GM12878 (cell line): ENCODE data around the gene ATP6V0D1. TPM values are rescaled to one million over a fixed set of nuclear protein-coding genes. Genes with fewer than 3 reads are reported as not detected.

Source experiments
- ASH2L ChIP-seq: fragments of 300-600, 200-600 bp; sonication (generic); IDR thresholded peaks from 2 replicates; pipeline ENCODE4 v1.6.1; 2017; ENCODE audit warnings: low read depth, mild to moderate bottlenecking, borderline replicate concordance
- BHLHE40 ChIP-seq, 2 experiments: fragments of 450-650 bp in 1 of 2; IDR thresholded peaks; 2 replicates each; pipeline ENCODE4 v1.6.1; 2011 to 2017; ENCODE audit warnings: low read depth in 2 of 2, borderline replicate concordance in 1 of 2, improper control_type of control experiment in 1 of 2, low read length in 1 of 2, mild to moderate bottlenecking in 1 of 2
- GATAD2B ChIP-seq: fragments of 450-650 bp; conservative IDR thresholded peaks from 2 replicates; pipeline ENCODE4 v1.6.1; 2017; ENCODE audit warnings: low read depth, mild to moderate bottlenecking, moderate library complexity
- MTA2 ChIP-seq: fragments of 450-650 bp; IDR thresholded peaks from 2 replicates; pipeline ENCODE4 v1.6.1; 2016; ENCODE audit warnings: low read depth, mild to moderate bottlenecking, moderate library complexity
- MTA3 ChIP-seq: IDR thresholded peaks from 2 replicates; pipeline ENCODE4 v1.6.1; 2012; ENCODE audit warnings: low read length, inconsistent platforms, borderline replicate concordance
- NR2C1 ChIP-seq: fragments of 450-650 bp; IDR thresholded peaks from 2 replicates; pipeline ENCODE4 v1.6.1; 2017; ENCODE audit warnings: antibody characterized with exemption, mild to moderate bottlenecking, moderate library complexity
- NRF1 ChIP-seq: conservative IDR thresholded peaks from 2 replicates; pipeline ENCODE4 v1.6.1; 2011; ENCODE audit warnings: mild to moderate bottlenecking, low read depth, low read length, improper control_type of control experiment
- PAX8 ChIP-seq: fragments of 450-650 bp; IDR thresholded peaks from 2 replicates; pipeline ENCODE4 v1.6.1; 2017; ENCODE audit warnings: mild to moderate bottlenecking, moderate library complexity
- PML ChIP-seq: IDR thresholded peaks from 2 replicates; pipeline ENCODE4 v1.6.1; 2012; ENCODE audit warnings: low read length, inconsistent platforms
- SMAD1 ChIP-seq: fragments of 450-650 bp; IDR thresholded peaks from 2 replicates; pipeline ENCODE4 v1.6.1; 2018; ENCODE audit warnings: mild to moderate bottlenecking, low read depth; ENCODE audit not compliant: partially characterized antibody
- SMC3 ChIP-seq: IDR thresholded peaks from 2 replicates; pipeline ENCODE4 v1.6.1; 2011; ENCODE audit warnings: low read length, improper control_type of control experiment, borderline replicate concordance
- SP1 ChIP-seq: IDR thresholded peaks from one replicate; pipeline ENCODE4 v1.6.1; 2011; ENCODE audit warnings: low read depth, low read length
- STAT3 ChIP-seq: IDR thresholded peaks from 2 replicates; pipeline ENCODE4 v1.6.1; 2011; ENCODE audit warnings: low read depth, low read length, improper control_type of control experiment
- SUPT20H ChIP-seq: IDR thresholded peaks from 2 replicates; pipeline ENCODE4 v1.6.1; 2011; ENCODE audit warnings: low read depth, mild to moderate bottlenecking, low read length, moderate library complexity, borderline replicate concordance; ENCODE audit not compliant: control insufficient read depth
- SUZ12 ChIP-seq: fragments of 200-600 bp; sonication (generic); IDR thresholded peaks from one replicate; pipeline ENCODE4 v1.6.1; 2018; ENCODE audit warnings: antibody characterized with exemption, mild to moderate bottlenecking; ENCODE audit not compliant: unreplicated experiment
- ZBED1 ChIP-seq: IDR thresholded peaks from 2 replicates; pipeline ENCODE4 v1.6.1; 2016; ENCODE audit warnings: borderline replicate concordance
- ZNF207 ChIP-seq: fragments of 450-650 bp; IDR thresholded peaks from 2 replicates; pipeline ENCODE4 v1.6.1; 2014; ENCODE audit warnings: antibody characterized with exemption, mild to moderate bottlenecking, borderline replicate concordance
- ZNF217 ChIP-seq: fragments of 450-650 bp; IDR thresholded peaks from 2 replicates; pipeline ENCODE4 v1.6.1; 2017; ENCODE audit warnings: antibody characterized with exemption, mild to moderate bottlenecking
- ZNF274 ChIP-seq: IDR thresholded peaks from one replicate; pipeline ENCODE4 v1.8.0; 2011; ENCODE audit not compliant: insufficient read length, insufficient read depth
- ZNF384 ChIP-seq: IDR thresholded peaks from 2 replicates; pipeline ENCODE4 v1.6.1; 2012; ENCODE audit warnings: low read depth, mild to moderate bottlenecking, low read length, improper control_type of control experiment, borderline replicate concordance
- ZZZ3 ChIP-seq: IDR thresholded peaks from 2 replicates; pipeline ENCODE4 v1.6.1; 2011; ENCODE audit warnings: low read depth; ENCODE audit not compliant: control insufficient read depth, insufficient read length
- polyA plus RNA-seq, 11 experiments: library from polyadenylated mRNA; depleted of rRNA in 4 of 11; unstranded in 6 of 11; stranded (reverse) in 5 of 11; fragments of >200 nt; fragmentation: Nextera tagmentation in 4 of 11; fragmentation: Illumina TruSeq in 1 of 11; extraction: Ambion mirVana in 4 of 11; extraction: Trizol in 1 of 11; gene quantifications; 1 replicate in 1 of 11; 2 replicates in 10 of 11; pipeline versions ENCODE4 v1.2.1 to v1.2.3, GENCODE V29; 2011 to 2016; ENCODE audit warnings: inconsistent platforms in 2 of 11, missing spikeins in 2 of 11, low read depth in 1 of 11
- total RNA-seq, 4 experiments: library from RNA; depleted of rRNA in 3 of 4; stranded (reverse); fragments of >200 nt in 3 of 4; fragmentation: Illumina TruSeq in 1 of 4; extraction: Trizol in 1 of 4; gene quantifications; 2 replicates each; pipeline versions ENCODE4 v1.2.1 to v1.2.3, GENCODE V29; 2013 to 2021
- TF ChIP-seq, protein P1 (sequence below): fragments of 450-650 bp; IDR thresholded peaks from 2 replicates; pipeline ENCODE4 v1.6.1; 2017; ENCODE audit warnings: antibody characterized with exemption, mild to moderate bottlenecking, moderate library complexity
- TF ChIP-seq, protein P2 (sequence below): fragments of 450-650 bp; IDR thresholded peaks from 2 replicates; pipeline ENCODE4 v1.6.1; 2018; ENCODE audit warnings: borderline replicate concordance, mild to moderate bottlenecking; ENCODE audit not compliant: partially characterized antibody
- TF ChIP-seq, protein P3 (sequence below): fragments of 450-650 bp; IDR thresholded peaks from 2 replicates; pipeline ENCODE4 v1.6.1; 2017; ENCODE audit warnings: mild to moderate bottlenecking, low read depth, inconsistent platforms; ENCODE audit not compliant: poor library complexity, severe bottlenecking

ATP6V0D1 gene
- total and polyA plus RNA-seq, 10 of the 15 experiments (the other 5 are each of a cell fraction or from before 2014, with no cell fraction given) = 28.1 to 141 (median 70.3) TPM

DNA sequence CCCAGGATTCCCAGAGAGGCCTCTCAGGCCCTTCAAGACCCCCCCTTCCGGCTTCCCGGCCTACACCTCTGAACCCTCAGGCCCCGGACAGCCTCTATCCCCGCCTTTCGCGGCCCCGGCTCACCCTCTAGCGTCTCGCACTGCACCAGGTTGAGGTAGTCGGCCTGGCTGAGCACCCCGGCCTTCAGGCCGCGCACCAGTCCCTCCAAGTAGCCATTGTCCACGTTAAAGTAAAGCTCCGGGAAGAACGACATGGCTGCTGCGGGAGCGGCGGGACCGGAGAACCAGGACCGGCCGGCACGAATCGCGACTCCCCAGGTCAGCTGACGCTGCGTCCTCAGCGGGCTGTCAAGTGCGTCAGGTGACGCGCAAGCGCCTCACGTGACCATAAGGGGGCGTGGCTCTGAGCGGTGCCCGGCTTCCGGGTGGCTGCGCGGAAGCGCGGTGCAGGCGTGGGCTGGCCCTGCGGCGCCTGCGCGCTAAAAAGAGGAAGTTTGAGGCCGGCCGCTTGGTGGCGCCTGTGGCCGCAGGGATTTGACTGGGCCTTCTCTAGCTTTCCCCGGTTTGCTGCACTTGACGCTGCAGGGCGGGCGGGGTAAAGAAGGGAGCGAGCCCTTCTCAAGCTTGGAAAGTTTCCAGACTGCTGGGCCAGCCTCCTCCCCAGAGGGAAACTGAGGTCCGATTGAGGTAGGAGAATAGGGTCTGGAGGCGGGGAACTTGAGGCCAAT is at the start of gene ATP6V0D1 (continued):
- TF ChIP-seq, protein P1, sequence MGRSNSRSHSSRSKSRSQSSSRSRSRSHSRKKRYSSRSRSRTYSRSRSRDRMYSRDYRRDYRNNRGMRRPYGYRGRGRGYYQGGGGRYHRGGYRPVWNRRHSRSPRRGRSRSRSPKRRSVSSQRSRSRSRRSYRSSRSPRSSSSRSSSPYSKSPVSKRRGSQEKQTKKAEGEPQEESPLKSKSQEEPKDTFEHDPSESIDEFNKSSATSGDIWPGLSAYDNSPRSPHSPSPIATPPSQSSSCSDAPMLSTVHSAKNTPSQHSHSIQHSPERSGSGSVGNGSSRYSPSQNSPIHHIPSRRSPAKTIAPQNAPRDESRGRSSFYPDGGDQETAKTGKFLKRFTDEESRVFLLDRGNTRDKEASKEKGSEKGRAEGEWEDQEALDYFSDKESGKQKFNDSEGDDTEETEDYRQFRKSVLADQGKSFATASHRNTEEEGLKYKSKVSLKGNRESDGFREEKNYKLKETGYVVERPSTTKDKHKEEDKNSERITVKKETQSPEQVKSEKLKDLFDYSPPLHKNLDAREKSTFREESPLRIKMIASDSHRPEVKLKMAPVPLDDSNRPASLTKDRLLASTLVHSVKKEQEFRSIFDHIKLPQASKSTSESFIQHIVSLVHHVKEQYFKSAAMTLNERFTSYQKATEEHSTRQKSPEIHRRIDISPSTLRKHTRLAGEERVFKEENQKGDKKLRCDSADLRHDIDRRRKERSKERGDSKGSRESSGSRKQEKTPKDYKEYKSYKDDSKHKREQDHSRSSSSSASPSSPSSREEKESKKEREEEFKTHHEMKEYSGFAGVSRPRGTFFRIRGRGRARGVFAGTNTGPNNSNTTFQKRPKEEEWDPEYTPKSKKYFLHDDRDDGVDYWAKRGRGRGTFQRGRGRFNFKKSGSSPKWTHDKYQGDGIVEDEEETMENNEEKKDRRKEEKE = no peak
- no peak for TF ChIP-seq PAX8
- TF ChIP-seq BHLHE40 (IDR thresholded peaks at IDR 0.05; ENCODE audit: borderline replicate concordance in 1 of 2, low read depth in 2 of 2, low read length in 1 of 2) = peak; percentile 90 to 99
- TF ChIP-seq SUPT20H = no peak
- TF ChIP-seq STAT3 = no peak
- peak; percentile 86; the same call in 1 of the 2 replicates for TF ChIP-seq PML
- TF ChIP-seq ZNF217 = no peak
- no peak for TF ChIP-seq ZZZ3
- TF ChIP-seq MTA2 = no peak
- peak; percentile 74 for TF ChIP-seq NRF1
- TF ChIP-seq NR2C1 = 0 out of 2 replicates have a peak, but pooled peaks have one; percentile 21
- no peak for TF ChIP-seq ZNF384
- TF ChIP-seq SMC3 = peak; percentile 38; the same call in 1 of the 2 replicates
- TF ChIP-seq, protein P2, sequence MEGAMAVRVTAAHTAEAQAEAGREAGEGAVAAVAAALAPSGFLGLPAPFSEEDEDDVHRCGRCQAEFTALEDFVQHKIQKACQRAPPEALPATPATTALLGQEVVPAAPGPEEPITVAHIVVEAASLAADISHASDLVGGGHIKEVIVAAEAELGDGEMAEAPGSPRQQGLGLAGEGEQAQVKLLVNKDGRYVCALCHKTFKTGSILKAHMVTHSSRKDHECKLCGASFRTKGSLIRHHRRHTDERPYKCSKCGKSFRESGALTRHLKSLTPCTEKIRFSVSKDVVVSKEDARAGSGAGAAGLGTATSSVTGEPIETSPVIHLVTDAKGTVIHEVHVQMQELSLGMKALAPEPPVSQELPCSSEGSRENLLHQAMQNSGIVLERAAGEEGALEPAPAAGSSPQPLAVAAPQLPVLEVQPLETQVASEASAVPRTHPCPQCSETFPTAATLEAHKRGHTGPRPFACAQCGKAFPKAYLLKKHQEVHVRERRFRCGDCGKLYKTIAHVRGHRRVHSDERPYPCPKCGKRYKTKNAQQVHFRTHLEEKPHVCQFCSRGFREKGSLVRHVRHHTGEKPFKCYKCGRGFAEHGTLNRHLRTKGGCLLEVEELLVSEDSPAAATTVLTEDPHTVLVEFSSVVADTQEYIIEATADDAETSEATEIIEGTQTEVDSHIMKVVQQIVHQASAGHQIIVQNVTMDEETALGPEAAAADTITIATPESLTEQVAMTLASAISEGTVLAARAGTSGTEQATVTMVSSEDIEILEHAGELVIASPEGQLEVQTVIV = peak; percentile 92
- peak; percentile 78 for TF ChIP-seq SP1
- no peak for TF ChIP-seq SMAD1
- no peak for TF ChIP-seq ASH2L
- TF ChIP-seq ZBED1 = no peak
- peak; percentile 87 for TF ChIP-seq GATAD2B
- TF ChIP-seq SUZ12 = no peak
- no peak for TF ChIP-seq MTA3
- TF ChIP-seq ZNF274 = no peak
- TF ChIP-seq, protein P3, sequence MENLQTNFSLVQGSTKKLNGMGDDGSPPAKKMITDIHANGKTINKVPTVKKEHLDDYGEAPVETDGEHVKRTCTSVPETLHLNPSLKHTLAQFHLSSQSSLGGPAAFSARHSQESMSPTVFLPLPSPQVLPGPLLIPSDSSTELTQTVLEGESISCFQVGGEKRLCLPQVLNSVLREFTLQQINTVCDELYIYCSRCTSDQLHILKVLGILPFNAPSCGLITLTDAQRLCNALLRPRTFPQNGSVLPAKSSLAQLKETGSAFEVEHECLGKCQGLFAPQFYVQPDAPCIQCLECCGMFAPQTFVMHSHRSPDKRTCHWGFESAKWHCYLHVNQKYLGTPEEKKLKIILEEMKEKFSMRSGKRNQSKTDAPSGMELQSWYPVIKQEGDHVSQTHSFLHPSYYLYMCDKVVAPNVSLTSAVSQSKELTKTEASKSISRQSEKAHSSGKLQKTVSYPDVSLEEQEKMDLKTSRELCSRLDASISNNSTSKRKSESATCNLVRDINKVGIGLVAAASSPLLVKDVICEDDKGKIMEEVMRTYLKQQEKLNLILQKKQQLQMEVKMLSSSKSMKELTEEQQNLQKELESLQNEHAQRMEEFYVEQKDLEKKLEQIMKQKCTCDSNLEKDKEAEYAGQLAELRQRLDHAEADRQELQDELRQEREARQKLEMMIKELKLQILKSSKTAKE = peak; percentile 51
- peak; percentile 80; the same call in 1 of the 2 replicates for TF ChIP-seq ZNF207
